HepG2 (cell line): ENCODE results near the gene SLC2A10. TPM values are rescaled to one million over a fixed set of nuclear protein-coding genes. Genes with fewer than 3 reads are reported as not detected.
A peak's percentile ranks its signal among the peaks of the same experiment; 100 is the strongest.

Experiments
- ATAC-seq: fragments of 200-7000 bp; cut with Tn5 transposase; 3 replicates; pipeline ENCODE4 v1.9.1; 2020; ENCODE audit warnings: mild to moderate bottlenecking, moderate library complexity
- BruUV-seq: library from RNA; stranded (reverse); fragments of 400-500 nt; replicated peaks from 2 replicates; lab custom pipeline; 2021; lab: Mats Ljungman, UMichigan
- CTCF ChIA-PET: fragments of 300-600 bp; formaldehyde crosslinking; extraction: SDS; loops from one replicate; lab custom pipeline; 2021; ENCODE audit warnings: low total read pairs, inconsistent platforms, low intra/inter-chr PET ratio; lab: Yijun Ruan, JAX
- POLR2A ChIA-PET: fragments of 350-600 bp; sonication (Branson Sonifier 250); formaldehyde crosslinking; loops from one replicate; lab custom pipeline; 2020; ENCODE audit warnings: antibody characterized with exemption, inconsistent platforms; lab: Yijun Ruan, JAX
- DNase-seq: peaks from one replicate; pipeline ENCODE4 v3.0.0-alpha.2; 2015; ENCODE audit warnings: low spot score
- FAIRE-seq: peaks from 3 replicates; lab custom pipeline; 2011; peaks lifted over from hg19 to GRCh38; lab: Jason Lieb, UNC
- H2AFZ ChIP-seq: one replicate; pipeline ENCODE4 v1.6.1; 2011; ENCODE audit warnings: low read length, inconsistent platforms
- H3K27ac ChIP-seq: fragments of 300-600 bp; 3 replicates; pipeline ENCODE4 v1.8.0; 2011; ENCODE audit warnings: mixed run types, mild to moderate bottlenecking, mixed read lengths, low read length, inconsistent platforms; ENCODE audit not compliant: insufficient read depth; ENCODE audit errors: extremely low read length
- H3K27me3 ChIP-seq, 2 experiments: fragments of 200-600 bp in 1 of 2; 2 replicates in 1 of 2; 3 replicates in 1 of 2; pipeline versions ENCODE4 v1.6.0 to v1.8.0; 2011; ENCODE audit warnings: low read length in 2 of 2, mild to moderate bottlenecking in 2 of 2, moderate library complexity in 2 of 2, inconsistent platforms in 1 of 2; ENCODE audit not compliant: insufficient read depth in 2 of 2, control insufficient read depth in 1 of 2
- H3K36me3 ChIP-seq, 2 experiments: fragments of 200-600 bp in 1 of 2; replicated peaks in 1 of 2; 2 replicates in 1 of 2; 3 replicates in 1 of 2; pipeline versions ENCODE4 v1.5.1 to v1.8.0; 2011; ENCODE audit warnings: low read length in 2 of 2, inconsistent platforms in 1 of 2; ENCODE audit not compliant: insufficient read depth in 2 of 2, control insufficient read depth in 1 of 2
- H3K4me1 ChIP-seq: 2 replicates; pipeline ENCODE4 v1.5.1; 2012; ENCODE audit warnings: low read length, inconsistent platforms; ENCODE audit not compliant: insufficient read depth
- H3K4me2 ChIP-seq: 2 replicates; pipeline ENCODE4 v1.6.0; 2011; ENCODE audit warnings: low read depth, low read length, inconsistent platforms
- H3K4me3 ChIP-seq, 3 experiments: fragments of 200-600 bp in 1 of 3; sonication (generic), shearing (Covaris generic) in 1 of 3; replicated peaks in 1 of 3; 2 replicates each; pipeline ENCODE4 v1.5.1; 2011 to 2016; ENCODE audit warnings: low read length in 3 of 3, inconsistent platforms in 2 of 3, low read depth in 2 of 3, mild to moderate bottlenecking in 2 of 3, control low read depth in 1 of 3, mixed read lengths in 1 of 3; ENCODE audit not compliant: insufficient read depth in 1 of 3
- H3K79me2 ChIP-seq: one replicate; pipeline ENCODE4 v1.6.1; 2011; ENCODE audit warnings: low read length, inconsistent platforms; ENCODE audit not compliant: insufficient read depth
- H3K9ac ChIP-seq: 2 replicates; pipeline ENCODE4 v1.6.0; 2011; ENCODE audit warnings: mild to moderate bottlenecking, low read depth, low read length, inconsistent platforms; ENCODE audit not compliant: insufficient read depth
- H3K9me3 ChIP-seq: 2 replicates; pipeline ENCODE4 v1.5.1; 2012; ENCODE audit warnings: mild to moderate bottlenecking, low read length
- H4K20me1 ChIP-seq: 2 replicates; pipeline ENCODE4 v1.6.0; 2011; ENCODE audit warnings: inconsistent platforms, mild to moderate bottlenecking, low read length, moderate library complexity; ENCODE audit not compliant: insufficient read depth
- KLF11 ChIP-seq: IDR thresholded peaks from 2 replicates; pipeline ENCODE4 v1.6.1; 2016; ENCODE audit warnings: missing compliant biosample characterization
- PAF1 ChIP-seq: IDR thresholded peaks from 2 replicates; pipeline ENCODE4 v1.6.1; 2016; ENCODE audit warnings: missing genetic modification reagents, missing compliant biosample characterization
- ZBTB26 ChIP-seq: IDR thresholded peaks from 2 replicates; pipeline ENCODE4 v1.6.1; 2016; ENCODE audit warnings: missing compliant biosample characterization, missing genetic modification reagents, borderline replicate concordance
- WGBS: methylation state at CpG from one replicate; pipeline ENCODE4 v1.1.6; 2017; ENCODE audit warnings: low lambda C conversion rate; 5-methylcytosine and 5-hydroxymethylcytosine counted together
- in situ Hi-C: cut with HindIII; loops from 2 replicates; pipeline ENCODE4 v1.10.0; 2017; ENCODE audit warnings: low pct_unique_long_range_greater_than_20kb; ENCODE audit not compliant: extremely low pct_ligation_motif_present
- intact Hi-C: fragments of 100-400 bp; cut with micrococcal nuclease; formaldehyde crosslinking; loops from one replicate; pipeline ENCODE4 v1.10.0; 2022; ENCODE audit not compliant: unreplicated experiment
- polyA plus RNA-seq, 8 experiments: library from polyadenylated mRNA; depleted of rRNA in 3 of 8; stranded (reverse) in 7 of 8; unstranded in 1 of 8; fragments of >200 nt; fragmentation: Illumina TruSeq in 4 of 8; extraction: Trizol in 4 of 8; gene quantifications; 2 replicates each; pipeline versions ENCODE4 v1.2.1 to v1.2.3, GENCODE V29; 2011 to 2016; ENCODE audit warnings: low read depth in 4 of 8, missing spikeins in 1 of 8, mixed read lengths in 1 of 8; ENCODE audit not compliant: insufficient read depth in 1 of 8
- total RNA-seq, 5 experiments: library from RNA; depleted of rRNA; stranded (reverse); fragments of >200 nt; fragmentation: Illumina TruSeq; extraction: Trizol; gene quantifications; 2 replicates each; pipeline ENCODE4 v1.2.3, GENCODE V29; 2016; ENCODE audit warnings: low read depth in 1 of 5
- TF ChIP-seq, protein P1 (sequence below): sonication (generic); formaldehyde crosslinking; IDR thresholded peaks from one replicate; pipeline ENCODE4 v1.5.1; 2020; ENCODE audit warnings: mild to moderate bottlenecking, missing genetic modification reagents; ENCODE audit errors: not compliant biosample characterization
- TF ChIP-seq, protein P2 (sequence below), 2 experiments: sonication (generic) in 1 of 2; formaldehyde crosslinking in 1 of 2; IDR thresholded peaks; 2 replicates each; pipeline versions ENCODE4 v1.5.1 to v1.6.1; 2011 to 2020; ENCODE audit warnings: borderline replicate concordance in 1 of 2, low read depth in 1 of 2, low read length in 1 of 2, mild to moderate bottlenecking in 1 of 2, missing genetic modification reagents in 1 of 2, moderate library complexity in 1 of 2

The SLC2A10 gene
- total and polyA plus RNA-seq, 2 of the 13 experiments (the other 11 are each of a cell fraction or from before 2014, with no cell fraction given): 16.0 to 18.4 TPM

DNA sequence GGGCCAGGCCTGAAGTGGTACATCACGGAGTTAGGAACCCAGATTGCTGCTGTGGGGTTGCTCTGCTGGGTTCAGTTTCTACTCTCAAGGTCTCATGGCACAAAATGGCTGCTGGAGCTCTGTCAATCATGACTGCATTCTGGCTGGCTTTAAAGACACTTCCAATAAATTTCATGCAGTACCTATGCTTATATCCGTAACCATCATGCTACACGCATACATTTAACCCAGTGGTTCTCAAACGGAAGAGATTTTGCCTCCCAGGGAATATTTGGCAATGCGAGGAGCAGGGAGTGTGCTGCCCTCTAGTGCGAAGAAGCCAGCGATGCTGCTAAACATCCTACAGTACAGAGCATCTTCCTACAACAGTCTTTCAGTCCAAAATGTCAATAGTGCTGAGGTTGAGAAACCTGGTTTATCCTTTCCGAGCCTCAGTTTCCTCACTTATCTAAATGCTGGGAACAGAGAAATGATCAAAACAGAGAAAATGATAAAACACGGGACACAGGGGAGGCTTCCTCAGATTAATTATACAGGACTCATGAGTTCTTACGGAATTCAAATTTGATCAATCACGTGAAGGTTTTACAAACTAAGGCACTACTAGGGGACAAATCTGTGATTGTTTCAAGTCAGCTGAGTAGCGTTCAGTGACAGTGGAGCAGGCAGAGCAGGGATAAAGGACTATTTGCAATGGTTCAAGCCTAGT, 9.6 kb upstream of the SLC2A10 start:
- in situ Hi-C loops: no loop called here
- FAIRE-seq: peak; percentile 76
- TF ChIP-seq, protein P1, sequence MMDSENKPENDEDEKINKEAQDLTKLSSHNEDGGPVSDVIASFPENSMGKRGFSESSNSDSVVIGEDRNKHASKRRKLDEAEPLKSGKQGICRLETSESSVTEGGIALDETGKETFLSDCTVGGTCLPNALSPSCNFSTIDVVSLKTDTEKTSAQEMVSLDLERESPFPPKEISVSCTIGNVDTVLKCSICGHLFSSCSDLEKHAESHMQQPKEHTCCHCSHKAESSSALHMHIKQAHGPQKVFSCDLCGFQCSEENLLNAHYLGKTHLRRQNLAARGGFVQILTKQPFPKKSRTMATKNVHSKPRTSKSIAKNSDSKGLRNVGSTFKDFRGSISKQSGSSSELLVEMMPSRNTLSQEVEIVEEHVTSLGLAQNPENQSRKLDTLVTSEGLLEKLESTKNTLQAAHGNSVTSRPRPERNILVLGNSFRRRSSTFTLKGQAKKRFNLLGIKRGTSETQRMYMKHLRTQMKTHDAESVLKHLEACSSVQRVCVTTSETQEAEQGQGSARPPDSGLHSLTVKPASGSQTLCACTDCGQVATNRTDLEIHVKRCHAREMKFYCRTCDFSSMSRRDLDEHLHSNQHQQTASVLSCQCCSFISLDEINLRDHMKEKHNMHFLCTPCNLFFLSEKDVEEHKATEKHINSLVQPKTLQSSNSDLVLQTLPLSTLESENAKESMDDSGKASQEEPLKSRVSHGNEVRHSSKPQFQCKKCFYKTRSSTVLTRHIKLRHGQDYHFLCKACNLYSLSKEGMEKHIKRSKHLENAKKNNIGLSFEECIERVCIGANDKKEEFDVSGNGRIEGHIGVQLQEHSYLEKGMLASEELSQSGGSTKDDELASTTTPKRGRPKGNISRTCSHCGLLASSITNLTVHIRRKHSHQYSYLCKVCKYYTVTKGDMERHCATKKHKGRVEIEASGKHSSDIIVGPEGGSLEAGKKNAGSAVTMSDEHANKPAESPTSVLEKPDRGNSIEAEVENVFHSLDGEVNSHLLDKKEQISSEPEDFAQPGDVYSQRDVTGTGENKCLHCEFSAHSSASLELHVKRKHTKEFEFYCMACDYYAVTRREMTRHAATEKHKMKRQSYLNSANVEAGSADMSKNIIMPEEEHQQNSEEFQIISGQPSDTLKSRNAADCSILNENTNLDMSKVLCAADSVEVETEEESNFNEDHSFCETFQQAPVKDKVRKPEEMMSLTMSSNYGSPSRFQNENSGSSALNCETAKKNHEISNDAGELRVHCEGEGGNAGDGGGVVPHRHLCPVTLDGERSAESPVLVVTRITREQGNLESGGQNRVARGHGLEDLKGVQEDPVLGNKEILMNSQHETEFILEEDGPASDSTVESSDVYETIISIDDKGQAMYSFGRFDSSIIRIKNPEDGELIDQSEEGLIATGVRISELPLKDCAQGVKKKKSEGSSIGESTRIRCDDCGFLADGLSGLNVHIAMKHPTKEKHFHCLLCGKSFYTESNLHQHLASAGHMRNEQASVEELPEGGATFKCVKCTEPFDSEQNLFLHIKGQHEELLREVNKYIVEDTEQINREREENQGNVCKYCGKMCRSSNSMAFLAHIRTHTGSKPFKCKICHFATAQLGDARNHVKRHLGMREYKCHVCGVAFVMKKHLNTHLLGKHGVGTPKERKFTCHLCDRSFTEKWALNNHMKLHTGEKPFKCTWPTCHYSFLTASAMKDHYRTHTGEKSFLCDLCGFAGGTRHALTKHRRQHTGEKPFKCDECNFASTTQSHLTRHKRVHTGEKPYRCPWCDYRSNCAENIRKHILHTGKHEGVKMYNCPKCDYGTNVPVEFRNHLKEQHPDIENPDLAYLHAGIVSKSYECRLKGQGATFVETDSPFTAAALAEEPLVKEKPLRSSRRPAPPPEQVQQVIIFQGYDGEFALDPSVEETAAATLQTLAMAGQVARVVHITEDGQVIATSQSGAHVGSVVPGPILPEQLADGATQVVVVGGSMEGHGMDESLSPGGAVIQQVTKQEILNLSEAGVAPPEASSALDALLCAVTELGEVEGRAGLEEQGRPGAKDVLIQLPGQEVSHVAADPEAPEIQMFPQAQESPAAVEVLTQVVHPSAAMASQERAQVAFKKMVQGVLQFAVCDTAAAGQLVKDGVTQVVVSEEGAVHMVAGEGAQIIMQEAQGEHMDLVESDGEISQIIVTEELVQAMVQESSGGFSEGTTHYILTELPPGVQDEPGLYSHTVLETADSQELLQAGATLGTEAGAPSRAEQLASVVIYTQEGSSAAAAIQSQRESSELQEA (CRISPR knock-in tag): no peak
- TF ChIP-seq ZBTB26 (CRISPR knock-in tag) (no peak), PAF1 (no peak), KLF11 (CRISPR knock-in tag) (no peak)
- TF ChIP-seq, protein P2, sequence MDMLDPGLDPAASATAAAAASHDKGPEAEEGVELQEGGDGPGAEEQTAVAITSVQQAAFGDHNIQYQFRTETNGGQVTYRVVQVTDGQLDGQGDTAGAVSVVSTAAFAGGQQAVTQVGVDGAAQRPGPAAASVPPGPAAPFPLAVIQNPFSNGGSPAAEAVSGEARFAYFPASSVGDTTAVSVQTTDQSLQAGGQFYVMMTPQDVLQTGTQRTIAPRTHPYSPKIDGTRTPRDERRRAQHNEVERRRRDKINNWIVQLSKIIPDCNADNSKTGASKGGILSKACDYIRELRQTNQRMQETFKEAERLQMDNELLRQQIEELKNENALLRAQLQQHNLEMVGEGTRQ (IDR thresholded peaks at IDR 0.05; ENCODE audit: low read depth, low read length): no peak
- TF ChIP-seq, protein P2 (CRISPR knock-in tag; IDR thresholded peaks at IDR 0.05; ENCODE audit: borderline replicate concordance): 0 out of 2 replicates have a peak, but pooled peaks have one; percentile 18

More for the DNA sequence above, 9.6 kb upstream of the SLC2A10 start:
- no peaks in the 10 kb centered on the region for H3K27me3 ChIP-seq
- H4K20me1 ChIP-seq: no peaks in the 10 kb centered on the region
- H3K36me3 ChIP-seq: no peaks in the 10 kb centered on the region
- H2AFZ ChIP-seq: peak overlapping the region; percentile 29
- ATAC-seq (peak; percentile 83), DNase-seq (peak; percentile 66)
- WGBS: 16% methylated on average over 12 of the region's 12 CpGs
- no peaks in the 10 kb centered on the region for H3K9me3 ChIP-seq
- H3K4me1 ChIP-seq: peaks cover 66% of the 10 kb centered on the region
- ChIA-PET POLR2A (no interaction called here), CTCF (interaction anchor here (1.0 to 3.7 kb wide), 9 partner anchors 9 to 179 kb away, joined by 3 to 45 read pairs (median 5); no protein-coding TSS in a partner anchor)
- no peak overlapping the region; a peak in 1 of 6 replicates for H3K4me3 ChIP-seq
- peak overlapping the region; percentile 30 for H3K4me2 ChIP-seq
- H3K9ac ChIP-seq: no peak overlapping the region
- intact Hi-C loops: loop anchor here (1.0 kb wide), 2 partner anchors 141 to 179 kb away; no protein-coding TSS in a partner anchor
- no TSS peak for BruUV-seq
- H3K79me2 ChIP-seq: no peaks in the 10 kb centered on the region
- no peak overlapping the region for H3K27ac ChIP-seq
